HG02798 (cell line): Measurements from ENCODE around the gene CA5A.
"Not testable (repeated sequence)": the region's sequence is repeated elsewhere in the genome, so short reads cannot be mapped to it uniquely, and the experiment has no call there.

Source experiments
- ATAC-seq: cut with Tn5 transposase; IDR thresholded peaks from one replicate; pipeline ENCODE4 v1.9.1; 2021; ENCODE audit warnings: mild to moderate bottlenecking; ENCODE audit not compliant: unreplicated experiment, poor library complexity

CA5A gene

GRCh38 chr16:87949071-87949744 lies 12.9 kb upstream of the CA5A start:
- no peak for ATAC-seq

GRCh38 chr16:87948735-87949070 lies 12.4 kb upstream of the CA5A start:
- no peak for ATAC-seq

DNA sequence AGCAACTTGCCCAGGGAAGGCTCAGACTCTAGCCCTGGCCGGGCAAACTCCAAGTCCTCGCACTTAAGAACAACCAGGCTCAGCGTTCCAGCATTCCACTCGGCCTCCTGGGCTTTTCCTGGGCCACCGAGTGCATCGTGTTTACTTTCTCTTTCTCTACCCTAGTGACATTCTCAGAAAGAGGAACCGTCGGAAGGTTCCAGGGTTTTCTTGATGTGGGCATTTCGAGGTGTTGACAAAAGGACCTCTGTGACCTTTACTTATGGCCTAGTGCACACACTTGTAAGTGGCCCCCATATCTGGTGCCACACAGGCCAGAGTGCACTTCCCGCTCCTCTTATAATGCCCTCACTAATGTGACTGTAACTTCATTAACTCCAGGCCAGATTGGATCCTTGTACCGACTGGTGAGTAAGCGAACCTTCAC lies 11.8 kb upstream of the CA5A start:
- no peak for ATAC-seq

GRCh38 chr16:87947356-87948118 lies 11.2 kb upstream of the CA5A start:
- no peak for ATAC-seq

GRCh38 chr16:87946596-87947347 lies 10.4 kb upstream of the CA5A start:
- no peak for ATAC-seq

DNA sequence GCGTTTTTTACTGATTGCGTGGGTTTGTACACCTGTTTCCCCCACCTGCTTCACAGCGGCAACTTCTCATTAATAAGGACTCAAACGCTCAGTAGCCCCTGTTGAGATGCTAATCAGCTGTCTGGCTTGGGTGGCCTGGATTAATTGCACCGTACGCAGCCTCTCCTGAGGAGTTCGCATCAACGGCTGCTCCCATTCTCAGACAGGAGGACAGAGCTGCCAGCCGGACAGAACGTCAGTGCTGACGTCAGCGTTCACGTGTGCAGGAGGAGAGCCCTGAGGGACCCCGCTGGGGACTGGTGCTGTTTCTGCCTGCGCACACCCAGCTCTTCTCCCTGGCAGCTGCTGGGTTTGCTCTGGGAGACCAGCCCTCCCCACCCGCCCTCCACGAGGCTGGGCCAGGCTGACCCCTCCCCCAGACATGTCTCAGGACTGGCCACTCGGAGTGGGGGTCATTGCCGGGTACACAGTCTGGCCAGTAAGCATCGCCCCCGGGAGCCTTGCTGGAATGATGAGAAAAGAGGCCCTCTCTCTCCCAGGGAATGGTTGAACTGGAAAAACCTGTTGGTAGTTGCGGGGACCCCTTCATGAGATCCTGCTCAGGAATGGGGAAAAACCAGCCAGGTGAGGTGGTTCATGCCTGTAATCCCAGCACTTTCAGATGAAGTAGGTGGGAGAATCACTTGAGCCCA lies 9.2 kb upstream of the CA5A start:
- ATAC-seq, result no peak

DNA sequence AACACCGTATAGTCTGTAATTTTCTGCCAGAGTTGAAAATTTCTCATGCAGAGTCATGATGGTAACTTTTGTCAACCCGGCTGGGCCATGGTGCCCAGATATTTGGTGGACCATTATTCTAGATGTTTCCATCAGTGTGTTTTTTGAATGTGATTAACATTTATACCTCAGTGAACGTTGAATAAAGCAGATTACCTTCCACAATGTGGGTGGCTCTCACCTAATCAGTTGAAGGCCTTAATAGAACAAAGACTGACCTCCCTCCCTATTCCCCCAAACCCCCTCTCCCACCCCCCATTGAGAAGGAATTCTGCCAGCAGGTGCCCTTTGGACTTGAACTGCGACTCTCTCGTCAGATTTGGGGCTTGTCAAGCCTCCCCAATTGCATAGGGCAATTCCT lies 6.4 kb upstream of the CA5A start:
- ATAC-seq, result no peak

GRCh38 chr16:87939562-87940423 lies 3.5 kb upstream of the CA5A start:
- ATAC-seq, result no peak

DNA sequence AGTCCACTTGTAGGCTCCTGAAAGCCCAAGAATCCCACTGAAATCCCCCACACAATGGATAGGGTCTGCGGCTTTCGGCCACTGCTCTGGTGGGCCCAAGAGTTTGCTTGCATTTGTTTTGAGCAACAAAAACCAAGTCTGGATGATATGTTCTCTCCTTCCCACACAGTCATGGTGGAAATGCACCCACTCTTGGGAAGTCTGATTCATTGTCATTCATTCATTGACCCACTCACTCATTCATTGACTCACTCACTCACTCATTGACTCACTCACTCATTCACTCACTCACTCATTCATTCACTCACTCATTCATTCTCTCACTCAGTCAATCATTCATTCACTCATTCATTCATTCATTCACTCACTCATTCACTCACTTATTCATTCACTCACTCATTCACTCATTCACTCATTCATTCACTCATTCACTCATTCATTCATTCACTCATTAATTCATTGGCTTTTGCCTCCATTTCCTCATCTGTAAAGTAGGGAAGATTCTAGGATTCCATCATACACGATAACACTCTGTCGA lies 2.2 kb upstream of the CA5A start:
- ATAC-seq, result no peak

DNA sequence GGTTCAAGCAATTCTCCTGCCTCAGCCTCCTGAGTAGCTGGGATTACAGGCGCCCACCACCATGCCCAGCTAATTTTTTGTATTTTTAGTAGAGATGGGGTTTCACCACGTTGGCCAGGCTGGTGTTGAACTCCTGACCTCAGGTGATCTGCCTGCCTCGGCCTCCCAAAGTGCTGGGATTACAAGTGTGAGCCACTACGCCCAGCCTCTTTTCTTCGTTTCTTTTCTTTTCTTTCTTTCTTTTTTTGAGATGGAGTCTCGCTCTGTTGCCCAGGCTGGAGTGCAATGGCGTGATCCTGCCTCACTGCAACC lies 858 bp upstream of the CA5A start:
- ATAC-seq, result not testable (repeated sequence)

- not testable (repeated sequence) for ATAC-seq
Measured at GRCh38 chr16:87936016-87936374, 334 bp downstream of the CA5A start.

- ATAC-seq, result not testable (repeated sequence)
Measured at GRCh38 chr16:87934752-87935425, 1.4 kb downstream of the CA5A start.

DNA sequence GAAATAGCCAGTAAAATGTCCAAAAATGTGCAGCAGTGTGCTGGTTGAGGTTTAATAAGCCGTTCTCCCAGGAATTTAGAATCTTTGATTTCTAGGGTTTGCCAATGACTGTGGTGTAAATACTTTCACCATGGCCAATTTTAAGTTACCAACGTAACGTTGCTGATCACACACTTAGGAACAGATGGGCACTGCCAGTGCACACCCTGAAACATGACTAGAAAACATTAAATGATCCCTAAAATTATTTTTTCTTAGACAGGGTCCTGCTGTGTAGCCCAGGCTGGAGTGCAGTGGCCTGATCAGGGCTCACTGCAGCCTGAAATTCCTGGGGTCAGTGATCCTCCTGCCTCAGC lies 3.2 kb downstream of the CA5A start:
- ATAC-seq, result no peak

- not testable (repeated sequence) for ATAC-seq
Measured at GRCh38 chr16:87932475-87933139, 3.7 kb downstream of the CA5A start.

DNA sequence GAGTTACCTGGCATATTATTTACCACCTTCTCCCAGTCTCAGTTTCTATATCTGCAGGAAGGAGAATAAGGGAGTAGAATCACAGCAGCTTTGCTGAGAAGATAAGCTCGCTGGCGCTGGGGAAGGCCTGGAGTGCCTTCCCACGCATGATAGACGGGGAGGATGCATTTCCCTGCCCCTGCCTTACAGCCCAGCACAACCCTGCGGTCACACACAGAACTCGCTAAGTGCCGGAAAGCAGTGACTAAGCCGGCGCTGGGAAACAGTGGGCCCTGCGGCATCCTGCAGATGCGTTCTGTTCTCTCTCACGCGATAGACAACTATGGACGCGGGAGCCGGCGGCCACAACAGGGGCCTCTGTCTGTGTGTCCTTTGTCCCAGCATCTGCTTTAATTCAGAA lies 4.8 kb downstream of the CA5A start:
- no peak for ATAC-seq

- no peak for ATAC-seq
Measured at GRCh38 chr16:87930456-87930855, 5.9 kb downstream of the CA5A start.

DNA sequence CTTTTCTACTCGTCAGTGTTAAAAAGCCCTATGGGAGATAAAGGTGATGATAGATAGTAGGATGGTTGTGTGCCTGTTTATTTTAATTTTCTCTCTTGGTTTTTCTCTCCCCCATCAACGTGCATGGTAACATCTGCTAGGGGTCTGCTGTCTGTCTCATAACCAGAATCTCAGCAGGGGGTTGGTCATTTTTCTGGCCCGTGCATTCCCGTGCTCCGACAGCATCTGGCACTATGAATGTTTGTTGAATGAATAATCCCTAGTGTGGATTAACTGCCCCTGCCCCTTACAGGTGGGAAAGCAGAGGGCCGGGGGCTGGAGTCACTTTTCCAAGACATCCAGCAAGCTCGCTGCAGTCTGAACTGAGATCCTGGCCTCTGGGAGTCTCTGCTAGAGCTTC lies 6.3 kb downstream of the CA5A start:
- ATAC-seq, result no peak

DNA sequence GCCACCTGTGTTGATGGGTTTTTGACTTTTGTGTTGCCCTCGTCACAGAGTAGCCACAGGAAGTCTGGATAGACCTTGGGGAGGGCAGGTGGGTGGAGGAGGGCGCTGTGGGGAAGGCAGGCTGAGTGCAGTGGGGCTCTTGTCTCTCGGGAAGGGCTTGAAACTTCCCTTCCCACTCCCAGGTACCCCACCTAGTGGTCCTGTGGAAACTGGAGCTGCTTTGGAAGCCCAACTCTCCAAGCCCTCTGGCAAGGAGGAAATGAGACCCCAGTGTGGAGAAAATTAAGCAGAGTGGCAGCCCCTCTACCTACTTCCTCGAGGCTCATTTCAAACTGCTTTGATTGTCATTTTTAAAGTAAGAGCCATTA lies 9.2 kb downstream of the CA5A start:
- no peak for ATAC-seq
